ENCODE results near the gene VWA3A.
A peak's percentile ranks its signal among the peaks of the same experiment; 100 is the strongest.
"Not testable (repeated sequence)": the region's sequence is repeated elsewhere in the genome, so short reads cannot be mapped to it uniquely, and the experiment has no call there.

The VWA3A gene

GRCh38 chr16:22086440-22086839, 5.9 kb upstream of the VWA3A start:
- no peak for DNase-seq (ENCODE audit: low spot score)

GRCh38 chr16:22088642-22089041, 3.7 kb upstream of the VWA3A start:
- DNase-seq (ENCODE audit: low spot score) = no peak

GRCh38 chr16:22089910-22090309, 2.4 kb upstream of the VWA3A start:
- DNase-seq (ENCODE audit: low spot score) = no peak

- no peak for DNase-seq (ENCODE audit: low spot score)
Observed at GRCh38 chr16:22091721-22092120, 620 bp upstream of the VWA3A start.

GRCh38 chr16:22093331-22093730, 990 bp downstream of the VWA3A start:
- no peak for DNase-seq (ENCODE audit: low spot score)

GRCh38 chr16:22093996-22094395, 1.7 kb downstream of the VWA3A start:
- no peak for DNase-seq (ENCODE audit: low spot score)

GRCh38 chr16:22098405-22099255, 6.3 kb downstream of the VWA3A start:
- peak; percentile 80 for DNase-seq (ENCODE audit: low spot score)

- no peak for DNase-seq (ENCODE audit: low spot score)
Observed at GRCh38 chr16:22099256-22099975, 7.1 kb downstream of the VWA3A start.

GRCh38 chr16:22103441-22103840, 11.1 kb downstream of the VWA3A start:
- DNase-seq (ENCODE audit: low spot score) = no peak

GRCh38 chr16:22109258-22109898, 17.0 kb downstream of the VWA3A start:
- no peak for DNase-seq (ENCODE audit: low spot score)

- not testable (repeated sequence) for DNase-seq (ENCODE audit: low spot score)
Observed at GRCh38 chr16:22111629-22112028, 19.3 kb downstream of the VWA3A start.

- DNase-seq (ENCODE audit: low spot score) = no peak
Observed at GRCh38 chr16:22116095-22116700, 23.9 kb downstream of the VWA3A start.

- no peak for DNase-seq (ENCODE audit: low spot score)
Observed at GRCh38 chr16:22117609-22118008, 25.3 kb downstream of the VWA3A start.

GRCh38 chr16:22120440-22120839, 28.1 kb downstream of the VWA3A start:
- no peak for DNase-seq (ENCODE audit: low spot score)

GRCh38 chr16:22122239-22122638, 29.9 kb downstream of the VWA3A start:
- DNase-seq (ENCODE audit: low spot score) = no peak

GRCh38 chr16:22123146-22123545, 30.8 kb downstream of the VWA3A start:
- DNase-seq (ENCODE audit: low spot score) = no peak

GRCh38 chr16:22123759-22124490, 31.6 kb downstream of the VWA3A start:
- no peak for DNase-seq (ENCODE audit: low spot score)

- no peak for DNase-seq (ENCODE audit: low spot score)
Observed at GRCh38 chr16:22124583-22125284, 32.4 kb downstream of the VWA3A start.

- no peak for DNase-seq (ENCODE audit: low spot score)
Observed at GRCh38 chr16:22126037-22126558, 33.8 kb downstream of the VWA3A start.

- DNase-seq (ENCODE audit: low spot score) = not testable (repeated sequence)
Observed at GRCh38 chr16:22128537-22128936, 36.2 kb downstream of the VWA3A start.

- no peak for DNase-seq (ENCODE audit: low spot score)
Observed at GRCh38 chr16:22130528-22130927, 38.2 kb downstream of the VWA3A start.

All from GM03348 (cell line).